ENCODE results near the gene MRNIP.

Gene MRNIP

DNA sequence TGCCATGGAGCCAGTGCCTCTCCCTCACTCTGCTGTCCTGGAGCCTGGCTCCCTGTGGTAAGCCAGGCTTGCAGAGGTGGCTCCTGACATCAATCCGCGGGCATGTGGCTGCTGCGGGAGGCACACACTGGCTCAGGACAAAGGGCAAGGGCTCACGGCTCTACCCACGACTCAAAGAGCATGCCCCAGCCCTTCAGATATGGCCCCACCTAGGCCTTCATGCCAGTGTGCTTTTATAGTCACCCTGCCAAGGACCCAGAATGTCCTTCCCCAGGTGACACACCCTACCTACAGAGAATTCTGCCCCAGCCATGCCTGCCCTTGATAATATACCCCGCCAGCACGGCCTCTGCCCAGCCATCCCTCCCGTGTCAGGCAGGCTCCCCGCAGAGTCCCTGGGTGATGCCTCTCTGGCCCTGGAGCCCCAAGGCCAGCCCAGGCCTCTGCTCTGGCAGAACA lies 53.5 kb downstream of the MRNIP start:
- no peak for DNase-seq (ENCODE audit: extremely low read depth, low read depth)
- TF ChIP-seq, protein P1, sequence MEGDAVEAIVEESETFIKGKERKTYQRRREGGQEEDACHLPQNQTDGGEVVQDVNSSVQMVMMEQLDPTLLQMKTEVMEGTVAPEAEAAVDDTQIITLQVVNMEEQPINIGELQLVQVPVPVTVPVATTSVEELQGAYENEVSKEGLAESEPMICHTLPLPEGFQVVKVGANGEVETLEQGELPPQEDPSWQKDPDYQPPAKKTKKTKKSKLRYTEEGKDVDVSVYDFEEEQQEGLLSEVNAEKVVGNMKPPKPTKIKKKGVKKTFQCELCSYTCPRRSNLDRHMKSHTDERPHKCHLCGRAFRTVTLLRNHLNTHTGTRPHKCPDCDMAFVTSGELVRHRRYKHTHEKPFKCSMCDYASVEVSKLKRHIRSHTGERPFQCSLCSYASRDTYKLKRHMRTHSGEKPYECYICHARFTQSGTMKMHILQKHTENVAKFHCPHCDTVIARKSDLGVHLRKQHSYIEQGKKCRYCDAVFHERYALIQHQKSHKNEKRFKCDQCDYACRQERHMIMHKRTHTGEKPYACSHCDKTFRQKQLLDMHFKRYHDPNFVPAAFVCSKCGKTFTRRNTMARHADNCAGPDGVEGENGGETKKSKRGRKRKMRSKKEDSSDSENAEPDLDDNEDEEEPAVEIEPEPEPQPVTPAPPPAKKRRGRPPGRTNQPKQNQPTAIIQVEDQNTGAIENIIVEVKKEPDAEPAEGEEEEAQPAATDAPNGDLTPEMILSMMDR (IDR thresholded peaks at IDR 0.05; ENCODE audit: low read depth, low read length): no peak

DNA sequence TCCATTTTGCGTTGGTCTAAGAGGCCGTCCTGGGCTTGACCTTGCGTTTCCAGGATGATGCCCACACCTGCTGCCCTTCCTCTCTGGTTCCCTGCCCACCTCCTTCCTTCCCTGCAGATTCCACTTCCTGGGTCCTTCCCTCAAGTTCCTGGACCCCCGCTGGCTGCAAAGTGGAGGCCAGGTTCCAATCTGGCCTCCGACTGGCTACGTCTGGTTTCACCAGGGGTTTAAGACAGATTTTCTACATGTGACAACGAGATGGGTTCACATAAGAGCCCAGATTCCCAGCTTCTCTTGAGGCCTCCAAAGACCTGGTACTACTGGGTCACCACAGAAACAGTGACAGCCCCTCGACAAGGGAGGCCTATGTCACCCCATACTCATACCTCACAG lies 54.1 kb downstream of the MRNIP start:
- DNase-seq (ENCODE audit: extremely low read depth, low read depth): no peak
- TF ChIP-seq, protein P1 (IDR thresholded peaks at IDR 0.05; ENCODE audit: low read depth, low read length): no peak

- TF ChIP-seq, protein P1 (IDR thresholded peaks at IDR 0.05; ENCODE audit: low read depth, low read length): no peak
- no peak for DNase-seq (ENCODE audit: extremely low read depth, low read depth)
Observed at GRCh38 chr5:179803651-179804554, 54.7 kb downstream of the MRNIP start.

GRCh38 chr5:179802950-179803562 lies 55.6 kb downstream of the MRNIP start:
- TF ChIP-seq, protein P1 (IDR thresholded peaks at IDR 0.05; ENCODE audit: low read depth, low read length): no peak
- no peak for DNase-seq (ENCODE audit: extremely low read depth, low read depth)

DNA sequence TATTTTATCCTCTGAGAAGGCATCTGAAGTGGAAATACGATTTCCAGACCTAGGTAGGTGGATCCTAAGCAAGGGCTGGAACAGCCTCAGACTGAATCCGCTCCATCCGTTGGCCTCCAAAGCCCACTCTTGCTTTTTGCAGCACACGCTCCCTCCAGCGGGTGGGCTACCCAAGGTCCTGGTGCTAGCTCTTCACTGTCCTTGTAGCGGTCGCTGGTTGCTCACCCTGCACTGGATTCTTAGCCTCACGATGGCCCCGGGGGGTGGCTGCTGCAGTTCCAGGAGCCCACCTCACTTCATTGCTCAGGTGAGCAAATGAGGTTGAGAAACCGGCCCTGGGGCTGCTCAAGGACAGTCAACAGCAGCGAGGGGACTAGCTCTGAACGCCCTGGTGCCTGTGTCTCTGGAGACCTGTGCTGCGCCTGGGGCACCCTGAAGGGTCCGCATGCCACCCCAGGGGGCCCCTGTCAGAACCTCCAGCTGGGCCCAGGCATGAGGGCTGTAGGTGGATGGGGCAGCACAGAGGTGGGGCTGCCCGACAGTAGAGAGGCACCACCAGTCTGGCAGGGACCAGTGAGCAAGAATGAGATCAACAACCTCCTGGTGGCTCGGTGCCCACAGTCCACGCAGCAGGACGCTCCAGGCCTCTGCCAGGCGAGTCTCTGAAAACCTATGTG lies 56.3 kb downstream of the MRNIP start:
- TF ChIP-seq, protein P1 (IDR thresholded peaks at IDR 0.05; ENCODE audit: low read depth, low read length): no peak
- no peak for DNase-seq (ENCODE audit: extremely low read depth, low read depth)

GRCh38 chr5:179801304-179802206 lies 57.1 kb downstream of the MRNIP start:
- no peak for DNase-seq (ENCODE audit: extremely low read depth, low read depth)
- TF ChIP-seq, protein P1 (IDR thresholded peaks at IDR 0.05; ENCODE audit: low read depth, low read length): peak; percentile 49
